HG03097 (cell line): ENCODE results near the gene WNT7A.

Experiments
- ATAC-seq: cut with Tn5 transposase; IDR thresholded peaks from one replicate; pipeline ENCODE4 v1.9.1; 2021; ENCODE audit not compliant: unreplicated experiment, low FRiP score

The WNT7A gene

GRCh38 chr3:13849018-13849417 is 30.9 kb downstream of the WNT7A start:
- ATAC-seq = no peak

- ATAC-seq = no peak
Observed at GRCh38 chr3:13846716-13847570, 32.9 kb downstream of the WNT7A start.

GRCh38 chr3:13846238-13846637 is 33.6 kb downstream of the WNT7A start:
- ATAC-seq = no peak

- ATAC-seq = no peak
Observed at GRCh38 chr3:13845806-13846205, 34.1 kb downstream of the WNT7A start.

- ATAC-seq = no peak
Observed at GRCh38 chr3:13844911-13845310, 35.0 kb downstream of the WNT7A start.

GRCh38 chr3:13844286-13844685 is 35.6 kb downstream of the WNT7A start:
- no peak for ATAC-seq

GRCh38 chr3:13843351-13843750 is 36.5 kb downstream of the WNT7A start:
- ATAC-seq = no peak

GRCh38 chr3:13842226-13842625 is 37.6 kb downstream of the WNT7A start:
- no peak for ATAC-seq

- no peak for ATAC-seq
Observed at GRCh38 chr3:13841826-13842225, 38.0 kb downstream of the WNT7A start.

- no peak for ATAC-seq
Observed at GRCh38 chr3:13841141-13841540, 38.7 kb downstream of the WNT7A start.

- no peak for ATAC-seq
Observed at GRCh38 chr3:13840456-13840855, 39.4 kb downstream of the WNT7A start.

GRCh38 chr3:13839726-13840340 is 40.0 kb downstream of the WNT7A start:
- no peak for ATAC-seq

- no peak for ATAC-seq
Observed at GRCh38 chr3:13839253-13839652, 40.6 kb downstream of the WNT7A start.

- ATAC-seq = no peak
Observed at GRCh38 chr3:13838421-13838820, 41.5 kb downstream of the WNT7A start.

GRCh38 chr3:13837751-13838150 is 42.1 kb downstream of the WNT7A start:
- ATAC-seq = no peak

- ATAC-seq = no peak
Observed at GRCh38 chr3:13836658-13837587, 42.9 kb downstream of the WNT7A start.

GRCh38 chr3:13835246-13835645 is 44.6 kb downstream of the WNT7A start:
- no peak for ATAC-seq

- no peak for ATAC-seq
Observed at GRCh38 chr3:13834258-13835035, 45.4 kb downstream of the WNT7A start.

- ATAC-seq = no peak
Observed at GRCh38 chr3:13833506-13834257, 46.2 kb downstream of the WNT7A start.

GRCh38 chr3:13832130-13832529 is 47.7 kb downstream of the WNT7A start:
- ATAC-seq = no peak
